GM19452 (cell line): ENCODE results near the gene AIPL1.

ENCODE experiments used
- ATAC-seq: cut with Tn5 transposase; IDR thresholded peaks from one replicate; pipeline ENCODE4 v1.9.1; 2021; ENCODE audit not compliant: unreplicated experiment

Gene AIPL1

DNA sequence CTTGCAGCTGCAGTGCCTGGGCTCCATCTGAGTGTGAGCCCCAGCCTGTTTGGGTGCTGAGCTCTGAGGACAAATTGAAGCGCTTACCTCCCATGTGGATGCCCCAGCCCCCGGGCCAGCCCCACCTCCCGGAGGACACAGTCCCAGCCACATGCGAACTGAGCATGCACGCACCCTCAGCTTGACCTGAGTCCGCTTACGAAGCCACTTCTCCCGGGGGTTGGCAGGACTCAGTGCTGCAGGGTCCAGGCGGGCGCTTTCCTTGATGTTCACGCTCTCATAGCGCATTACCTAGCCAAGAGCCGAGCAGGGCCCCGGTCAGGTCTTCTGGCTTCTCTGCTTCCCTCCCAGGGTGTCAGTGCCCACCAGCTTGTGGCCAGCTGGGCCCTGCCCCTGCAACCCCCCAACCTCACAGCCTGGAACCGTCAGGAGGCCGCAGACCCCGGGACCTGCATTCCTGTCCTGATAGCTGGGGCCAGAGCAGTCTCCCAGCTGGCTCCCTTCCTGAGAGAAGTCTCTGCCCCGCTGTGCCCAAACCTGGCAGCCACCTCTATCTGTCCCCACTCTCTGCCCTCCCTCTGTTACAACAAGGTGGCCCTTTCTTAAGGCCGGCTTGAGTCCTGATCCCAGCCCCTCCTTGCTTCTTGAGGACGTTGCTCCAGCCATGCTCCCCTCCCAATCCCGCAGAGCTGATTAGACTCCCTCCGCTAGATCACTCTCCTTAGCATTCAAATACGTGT, 33.3 kb upstream of the AIPL1 start:
- ATAC-seq, result no peak

DNA sequence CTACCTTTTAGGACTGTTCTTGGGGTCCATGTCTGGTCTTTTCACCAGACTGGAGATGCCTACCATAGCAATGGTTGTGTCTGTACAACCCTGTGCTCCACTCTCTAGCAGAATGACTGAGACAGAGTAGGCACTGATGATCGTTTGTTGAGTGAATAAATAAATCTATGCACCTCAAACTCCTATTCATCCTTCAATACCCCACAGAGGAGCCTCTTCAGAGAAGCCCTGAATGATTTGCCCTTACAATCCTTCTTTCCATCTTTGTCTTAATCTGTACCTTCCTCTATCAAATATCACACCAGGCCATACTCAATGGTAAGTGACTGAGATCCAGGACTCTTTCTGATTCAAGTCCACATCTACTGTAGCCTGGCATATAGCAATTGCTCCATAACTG, 32.6 kb upstream of the AIPL1 start:
- ATAC-seq, result no peak

DNA sequence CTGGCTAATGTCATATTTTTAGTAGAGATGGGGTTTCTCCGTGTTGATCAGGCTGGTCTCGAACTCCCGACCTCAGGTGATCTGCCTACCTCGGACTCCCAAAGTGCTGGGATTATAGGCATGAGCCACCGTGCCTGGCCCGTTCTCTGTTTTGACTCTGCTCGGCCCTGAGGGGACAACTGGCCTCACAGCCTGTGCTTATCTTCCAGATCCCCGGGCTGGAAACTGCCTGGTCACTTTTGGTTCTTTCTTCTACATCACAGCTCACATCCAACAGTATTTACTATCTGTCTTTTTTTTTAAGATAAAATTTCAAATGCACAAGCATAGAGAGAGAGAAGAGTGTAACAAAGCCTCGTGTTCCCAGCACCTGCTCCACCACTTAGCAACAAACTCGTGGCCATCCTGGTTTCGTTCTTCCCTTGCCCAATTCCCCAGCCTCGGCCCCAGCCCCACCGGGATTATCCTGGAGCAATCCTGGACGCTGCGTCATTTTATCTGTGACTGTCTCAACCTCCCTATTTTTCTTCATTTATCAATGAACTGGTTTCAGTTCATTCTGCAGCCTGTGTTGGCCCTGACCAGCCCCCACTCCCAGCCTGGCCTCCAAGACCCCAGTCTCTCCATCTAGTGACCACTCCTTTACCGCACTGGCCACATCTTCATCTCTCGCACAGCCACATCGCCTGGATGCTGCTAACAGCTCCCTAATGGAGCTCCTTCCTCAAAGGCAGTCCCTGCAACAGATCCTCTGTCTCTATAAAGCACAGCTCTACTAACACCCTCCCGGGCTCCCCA, 30.5 kb upstream of the AIPL1 start:
- no peak for ATAC-seq

DNA sequence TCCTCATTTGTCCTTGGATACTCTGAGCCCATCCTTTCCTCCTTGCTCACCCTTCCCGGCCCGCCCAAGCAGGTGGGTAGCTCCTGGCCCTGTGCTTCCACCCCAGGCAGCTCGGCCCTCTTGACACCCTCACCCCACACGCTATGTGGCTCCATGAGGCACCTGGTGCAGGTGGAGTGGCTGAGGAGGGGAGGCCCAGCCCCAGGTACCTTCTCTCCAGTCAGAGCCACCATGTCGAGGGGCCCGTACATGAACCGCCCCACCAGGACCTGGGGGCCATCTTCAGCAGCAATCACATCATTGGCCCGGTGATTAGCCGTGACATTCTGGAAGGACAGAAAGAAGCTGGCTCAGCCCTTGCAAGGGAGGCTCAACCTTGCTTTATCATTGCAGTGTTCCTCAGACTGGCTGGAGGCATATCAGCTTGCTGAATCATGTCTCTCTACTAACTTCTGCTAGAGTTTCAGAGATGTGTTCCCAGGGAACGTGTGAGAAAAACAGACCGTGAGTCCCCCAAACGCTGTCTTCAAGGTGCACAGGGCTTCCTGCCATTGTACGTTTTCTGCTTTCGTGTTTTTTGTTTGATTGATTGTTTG, 29.6 kb upstream of the AIPL1 start:
- ATAC-seq, result no peak

DNA sequence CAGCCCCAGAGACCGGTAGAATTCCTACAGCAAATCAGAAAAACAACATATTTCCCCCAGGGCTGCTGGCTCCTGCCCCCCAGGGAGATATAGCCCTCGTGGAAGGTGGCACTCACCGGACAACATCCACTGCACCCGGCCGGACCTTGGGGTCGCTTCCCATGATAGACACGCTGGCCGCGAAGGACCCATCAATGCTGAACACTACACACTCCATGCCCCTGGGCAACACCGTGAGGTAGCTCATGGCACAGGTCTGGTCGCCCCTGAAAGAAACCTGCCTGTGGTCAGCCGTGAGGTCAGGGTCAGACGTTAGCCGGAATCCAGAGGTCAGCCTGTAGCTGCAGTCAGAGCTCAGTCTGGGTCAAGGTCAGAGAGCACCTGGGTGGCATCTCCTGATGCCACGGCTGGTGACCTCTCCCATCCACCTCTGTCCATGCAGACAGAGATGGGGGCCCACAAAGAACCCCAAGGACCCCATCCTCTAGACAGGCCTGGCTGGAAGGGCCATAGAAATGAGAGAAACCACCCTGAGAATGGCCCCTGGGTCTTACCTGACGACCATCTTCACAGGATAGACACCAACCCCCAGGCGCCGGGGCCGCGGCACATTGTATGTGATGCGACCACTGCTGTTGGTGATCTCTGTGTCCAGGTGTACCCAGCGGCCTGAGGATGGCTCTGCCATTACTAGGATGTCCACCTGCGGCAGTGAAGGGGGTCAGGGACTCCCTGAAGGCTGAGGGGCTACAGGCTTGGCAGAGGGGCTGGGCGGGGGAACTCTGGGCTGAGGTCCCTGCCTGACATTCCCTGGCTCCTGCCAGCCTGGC, 28.9 kb upstream of the AIPL1 start:
- ATAC-seq, result no peak

DNA sequence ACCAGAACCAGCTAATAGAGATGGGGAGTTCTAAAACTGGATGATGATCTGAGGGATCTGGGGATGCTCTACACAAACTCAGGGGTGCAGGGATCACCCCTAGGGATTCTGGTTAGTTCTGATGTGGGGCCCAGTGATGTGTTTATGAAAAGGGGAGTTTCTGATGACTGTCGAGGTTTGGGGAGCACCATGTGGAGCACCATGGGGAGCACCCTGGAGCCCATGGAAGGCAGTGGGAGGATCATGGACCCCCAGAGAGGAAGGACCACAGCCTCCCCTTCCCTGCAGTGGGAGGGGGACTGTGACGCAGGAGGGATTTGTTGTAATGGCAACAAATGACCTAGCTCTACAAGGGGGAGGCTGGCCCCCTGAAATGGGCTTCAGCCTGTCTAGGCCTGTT, 27.8 kb upstream of the AIPL1 start:
- ATAC-seq, result no peak

DNA sequence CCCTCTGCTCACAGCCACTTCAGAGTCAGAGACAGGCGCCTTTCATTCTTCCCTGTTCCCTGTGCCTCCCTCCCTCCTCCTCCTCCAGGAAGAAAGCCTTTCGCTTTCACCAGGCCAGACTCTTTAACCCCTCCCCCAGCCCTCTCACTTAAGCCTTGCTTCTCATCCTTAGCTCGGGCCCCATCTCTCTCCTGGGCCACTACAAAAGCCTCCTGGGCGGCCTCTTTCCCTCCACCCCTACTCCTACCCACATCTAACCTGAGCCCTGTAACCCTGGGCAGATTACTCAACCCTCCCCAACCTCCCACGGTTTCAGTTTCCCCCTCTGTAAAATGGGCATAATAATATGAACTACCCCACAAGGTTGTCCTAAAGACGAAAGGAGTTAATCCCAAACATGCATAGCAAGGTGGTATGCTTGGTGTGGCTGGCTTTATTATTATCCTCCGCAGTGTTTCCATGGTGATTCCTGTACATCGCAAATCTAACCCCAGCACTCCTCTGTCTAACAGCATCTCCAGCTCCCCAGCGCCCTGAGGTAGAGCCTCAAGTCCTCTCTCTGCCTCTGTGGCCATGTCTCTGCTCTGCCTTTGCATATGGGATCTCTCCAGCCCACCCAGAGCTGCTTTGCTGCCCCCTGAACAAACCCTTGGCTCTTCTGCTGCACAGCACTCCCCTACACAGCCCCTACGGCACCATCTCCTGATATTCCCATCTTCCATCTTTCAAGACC, 27.0 kb upstream of the AIPL1 start:
- no peak for ATAC-seq

DNA sequence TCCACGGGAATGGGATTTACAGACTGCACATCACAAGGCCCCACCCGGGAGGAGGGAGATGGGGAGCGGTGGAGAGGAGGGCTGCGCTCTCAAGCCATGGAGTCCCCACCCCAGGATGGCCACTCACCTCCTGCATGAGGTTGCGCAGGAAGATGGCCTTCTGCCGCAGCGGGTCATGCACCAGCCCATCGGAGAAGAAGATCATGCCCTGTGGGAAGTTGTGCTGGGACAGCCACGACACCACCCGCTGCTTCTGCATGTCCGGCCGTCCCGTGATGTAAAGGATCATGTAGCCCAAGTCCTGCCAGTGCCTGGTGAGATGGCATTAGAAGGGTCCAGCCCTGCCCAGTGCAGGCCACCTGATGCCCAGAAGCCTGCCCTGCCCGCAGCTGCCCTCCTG, 26.3 kb upstream of the AIPL1 start:
- no peak for ATAC-seq

DNA sequence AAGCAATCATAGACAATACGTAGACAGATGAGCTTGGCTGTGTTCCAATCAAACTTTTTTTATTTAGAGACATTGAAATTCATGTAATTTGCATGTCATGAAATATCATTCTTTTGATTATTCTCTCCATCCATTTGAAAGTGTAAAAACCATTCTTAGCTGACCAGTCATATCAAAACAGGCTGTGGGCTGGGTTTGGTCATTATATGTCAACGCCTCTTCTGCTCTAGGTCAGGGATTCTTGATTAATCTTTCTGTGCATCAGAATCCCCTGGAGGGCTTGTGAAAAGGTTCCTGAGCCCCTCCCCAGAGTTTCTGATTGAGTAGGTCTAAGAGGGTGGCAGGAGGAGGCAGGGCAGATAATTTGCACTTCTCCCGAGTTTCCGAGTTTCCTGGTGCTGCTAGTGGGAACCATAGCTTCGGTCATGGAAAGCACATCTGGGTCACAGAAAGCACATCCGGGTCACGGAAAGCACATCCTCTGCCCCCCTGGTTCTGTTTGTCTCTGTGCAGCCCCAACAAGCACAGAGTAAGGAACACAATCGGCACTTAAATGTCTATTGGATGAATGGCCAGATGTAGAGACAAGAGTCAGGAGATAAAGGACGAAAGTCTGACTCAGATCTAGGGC, 25.7 kb upstream of the AIPL1 start:
- no peak for ATAC-seq

DNA sequence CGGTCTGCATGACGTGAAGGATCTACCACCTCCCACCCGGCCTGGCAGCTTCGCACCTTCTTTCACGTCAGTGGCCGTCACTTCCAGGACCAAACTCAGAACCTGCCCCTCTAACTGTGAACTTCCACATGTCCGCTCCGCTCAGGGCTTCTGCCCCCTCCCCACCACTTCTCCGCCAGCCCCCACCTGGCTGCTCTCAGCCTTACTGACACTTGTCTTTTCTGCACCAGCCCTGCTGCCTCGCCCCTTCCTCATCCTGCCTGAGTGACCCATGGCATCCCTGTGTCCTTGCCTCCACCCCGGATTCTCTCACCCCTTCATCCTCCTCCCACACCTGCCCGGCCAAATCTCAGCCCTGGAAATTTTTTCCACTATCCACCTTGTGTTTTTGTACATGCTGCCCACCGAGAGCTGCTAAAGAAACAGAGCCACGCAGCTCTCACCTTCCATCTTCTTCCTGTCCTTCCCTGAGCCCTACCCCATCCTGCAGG, 23.6 kb upstream of the AIPL1 start:
- ATAC-seq, result no peak

DNA sequence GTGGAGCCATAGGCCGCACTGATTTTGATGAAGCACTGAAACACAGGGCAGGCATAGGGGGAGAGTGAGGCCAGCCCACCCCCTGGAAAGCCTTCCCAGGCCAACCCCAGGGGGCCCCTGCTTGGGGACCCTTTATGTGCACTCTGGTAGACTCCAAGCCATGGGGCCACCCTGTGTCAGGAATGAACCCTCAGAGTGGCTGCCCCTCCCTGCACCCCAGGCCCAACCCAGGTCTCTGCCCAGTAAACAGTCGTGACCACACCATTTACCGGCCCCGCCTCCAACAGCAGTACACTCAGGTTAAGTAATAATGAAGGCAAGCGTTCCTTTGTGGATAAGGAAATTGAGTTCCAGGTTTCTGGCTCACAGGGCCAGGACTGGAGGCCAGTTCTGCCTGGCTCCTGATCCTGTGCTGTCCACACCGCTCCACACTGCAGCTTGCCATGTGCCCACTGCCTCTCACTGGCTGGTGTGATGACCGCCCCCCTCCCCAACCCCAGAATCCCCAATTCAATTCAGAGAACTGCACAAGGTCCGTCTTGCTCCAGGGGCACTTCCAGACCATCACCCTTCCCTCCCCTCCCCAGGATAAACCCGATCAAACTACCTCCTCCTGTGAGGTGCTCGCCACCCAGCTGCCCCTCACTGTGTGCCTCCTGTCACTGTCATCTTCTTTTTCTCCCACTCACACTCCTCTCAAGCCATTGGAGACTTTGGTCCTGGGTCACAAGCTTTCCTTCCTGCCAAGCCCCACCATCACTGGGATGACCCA, 23.0 kb upstream of the AIPL1 start:
- ATAC-seq, result no peak

DNA sequence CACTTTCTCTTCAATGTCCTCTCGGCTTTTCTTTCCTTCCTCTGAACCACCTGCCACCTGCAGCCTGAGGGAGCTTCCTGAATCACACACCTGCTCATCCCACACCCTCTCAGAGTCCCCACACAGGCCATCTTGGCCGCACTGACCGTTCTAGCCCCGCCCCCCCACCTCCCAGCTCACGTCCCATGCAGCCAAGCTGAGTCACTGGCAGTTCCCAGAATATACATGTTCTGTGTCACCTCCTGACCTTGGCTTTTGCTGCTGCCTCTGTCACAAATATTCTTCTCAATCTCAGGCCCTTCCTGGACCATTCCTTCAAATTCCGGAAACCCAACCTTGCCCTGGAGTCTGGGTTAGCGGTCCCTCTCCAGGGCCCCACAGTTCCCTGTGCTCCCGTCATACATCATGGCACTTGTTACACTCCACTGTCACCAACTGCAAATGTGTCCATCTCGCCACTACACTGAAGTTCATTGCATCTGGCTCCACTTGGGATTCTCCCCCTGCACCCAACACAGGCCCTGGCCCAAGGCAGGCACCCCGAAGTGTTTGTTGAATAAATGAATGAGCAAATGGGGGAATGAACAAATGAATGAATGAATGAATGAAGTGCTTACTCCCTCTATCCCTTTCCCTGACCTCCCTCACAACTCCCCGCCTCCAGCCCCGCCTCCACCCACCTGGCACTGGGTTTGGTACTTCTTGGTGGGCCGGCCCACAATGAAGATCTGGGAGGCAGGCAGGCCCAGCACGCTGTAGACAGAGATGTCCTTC, 22.2 kb upstream of the AIPL1 start:
- ATAC-seq, result no peak

DNA sequence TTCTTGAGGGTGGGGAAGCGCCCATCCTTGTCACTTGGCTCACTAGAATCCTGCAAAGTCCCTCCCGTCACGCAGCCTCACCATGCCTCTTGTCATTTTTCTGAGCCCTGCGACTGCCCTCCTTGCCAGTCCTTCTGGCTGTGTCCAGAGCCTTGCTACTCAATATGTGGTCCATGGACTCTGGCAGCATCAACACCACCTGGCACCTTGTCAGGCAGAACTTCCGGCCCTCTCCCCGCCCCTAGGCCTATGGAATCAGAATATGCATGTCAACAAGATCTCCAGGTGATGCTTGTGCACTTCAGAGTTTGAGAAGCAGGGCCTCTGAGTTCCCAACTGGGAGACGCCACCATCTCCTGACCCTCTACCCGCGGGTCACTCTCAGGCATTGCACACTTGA, 21.4 kb upstream of the AIPL1 start:
- ATAC-seq, result no peak

DNA sequence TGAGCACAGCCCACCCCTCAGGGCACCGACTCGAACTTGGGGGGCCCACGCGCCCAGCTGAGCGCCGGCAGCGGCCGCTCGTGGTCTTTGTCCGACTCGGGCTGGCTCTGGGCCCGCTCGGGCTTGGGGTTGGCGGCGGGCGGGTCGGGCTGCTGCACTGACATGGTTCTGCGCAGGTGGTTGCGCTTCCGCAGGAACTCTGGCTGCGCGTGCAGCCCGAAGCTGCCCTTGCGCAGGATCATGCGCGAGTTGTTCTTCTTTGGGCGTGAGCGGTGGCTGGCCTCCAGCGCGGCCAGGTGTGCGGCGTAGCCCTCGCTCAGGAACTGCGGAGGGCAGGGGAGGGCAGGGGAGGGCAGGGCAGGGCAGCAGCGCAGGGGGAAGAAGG, 20.4 kb upstream of the AIPL1 start:
- ATAC-seq, result no peak

DNA sequence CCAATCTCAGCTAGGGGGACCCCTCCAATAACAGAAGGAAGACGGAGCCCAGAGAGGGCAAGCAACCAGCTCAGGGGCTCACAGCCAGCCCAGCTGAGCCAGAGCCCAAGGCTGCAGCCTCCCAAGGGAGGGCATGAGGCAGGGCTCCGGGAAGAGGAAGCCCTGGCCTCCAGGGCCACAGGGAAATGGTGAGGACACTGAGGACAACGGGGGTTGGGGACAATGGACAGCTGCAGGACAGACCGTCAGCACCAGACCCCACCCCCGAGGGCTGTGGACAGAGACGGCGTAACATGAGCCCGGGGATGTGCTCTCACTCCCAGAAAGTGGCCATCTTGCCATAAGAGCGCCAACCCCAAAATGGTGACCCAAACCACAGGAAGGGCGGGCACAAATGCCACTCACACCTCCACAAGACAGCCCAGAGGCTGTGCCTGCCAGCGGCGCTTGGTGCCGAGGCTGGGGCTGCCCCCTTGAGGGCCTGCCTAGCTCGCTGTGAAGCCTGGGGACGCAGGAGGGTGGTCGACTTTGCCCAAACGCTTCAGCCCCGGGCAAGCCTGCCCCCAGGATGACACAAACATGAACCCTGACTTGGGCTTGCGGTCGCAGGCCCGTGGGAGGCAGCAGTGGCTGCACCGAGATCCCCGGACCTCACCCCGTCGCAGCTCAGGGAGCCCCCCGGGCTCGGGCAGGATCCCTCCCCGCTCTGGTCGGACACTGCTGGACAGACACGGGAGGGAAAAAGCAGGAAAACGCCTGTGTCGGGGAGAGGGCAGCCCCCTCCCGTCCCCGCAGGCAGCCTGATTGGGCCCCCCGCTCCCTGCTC, 19.8 kb upstream of the AIPL1 start:
- no peak for ATAC-seq

DNA sequence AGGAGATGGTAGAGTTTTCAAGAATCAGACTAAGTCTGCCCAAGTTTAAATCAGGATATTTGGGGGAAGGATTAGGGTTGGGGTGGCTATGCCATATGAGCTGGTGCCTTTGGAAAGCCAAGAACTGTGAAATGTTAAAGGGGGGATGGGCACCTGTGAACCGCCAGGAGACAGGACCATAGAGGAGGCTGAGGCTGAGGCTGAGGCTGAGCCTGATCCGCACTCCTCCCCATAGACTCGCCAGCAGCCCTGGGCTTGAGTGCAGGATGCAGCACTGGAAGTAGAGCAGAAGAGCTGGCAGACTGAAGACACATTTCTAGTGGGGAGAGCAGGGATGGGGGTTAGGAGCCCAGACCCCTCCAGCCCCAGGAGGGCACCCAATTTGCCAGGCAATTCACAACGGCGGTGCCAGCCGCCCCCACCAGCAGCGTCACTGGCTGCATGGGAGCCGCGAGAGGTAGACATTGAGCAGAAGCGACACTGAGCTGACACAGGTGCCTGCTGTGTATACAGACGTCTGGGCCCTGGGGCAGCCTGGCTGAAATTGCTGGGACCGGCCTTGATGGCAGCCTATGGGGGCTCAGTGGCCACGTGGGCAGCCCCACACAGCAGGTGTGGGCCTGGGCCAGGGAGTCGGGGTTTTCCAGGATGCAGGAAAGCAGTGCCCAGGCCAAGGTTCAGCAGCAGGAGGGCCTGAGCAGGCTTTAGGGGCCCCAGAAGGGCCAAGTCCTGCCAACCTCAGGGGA, 18.5 kb upstream of the AIPL1 start:
- ATAC-seq, result no peak
